A549 treated with Mapracorat at 1 μM for 4 hours (cell line): ENCODE results near the gene CAMP. TPM values are rescaled to one million over a fixed set of nuclear protein-coding genes. Genes with fewer than 3 reads are reported as not detected.

Source experiments
- total RNA-seq: library from RNA; stranded (reverse); fragments of 200-300 nt; extraction: Qiagen RNA extraction; gene quantifications from 5 replicates; pipeline ENCODE4 v1.2.3, GENCODE V29; 2022

CAMP gene
- not detected in 5 replicates for total RNA-seq

DNA sequence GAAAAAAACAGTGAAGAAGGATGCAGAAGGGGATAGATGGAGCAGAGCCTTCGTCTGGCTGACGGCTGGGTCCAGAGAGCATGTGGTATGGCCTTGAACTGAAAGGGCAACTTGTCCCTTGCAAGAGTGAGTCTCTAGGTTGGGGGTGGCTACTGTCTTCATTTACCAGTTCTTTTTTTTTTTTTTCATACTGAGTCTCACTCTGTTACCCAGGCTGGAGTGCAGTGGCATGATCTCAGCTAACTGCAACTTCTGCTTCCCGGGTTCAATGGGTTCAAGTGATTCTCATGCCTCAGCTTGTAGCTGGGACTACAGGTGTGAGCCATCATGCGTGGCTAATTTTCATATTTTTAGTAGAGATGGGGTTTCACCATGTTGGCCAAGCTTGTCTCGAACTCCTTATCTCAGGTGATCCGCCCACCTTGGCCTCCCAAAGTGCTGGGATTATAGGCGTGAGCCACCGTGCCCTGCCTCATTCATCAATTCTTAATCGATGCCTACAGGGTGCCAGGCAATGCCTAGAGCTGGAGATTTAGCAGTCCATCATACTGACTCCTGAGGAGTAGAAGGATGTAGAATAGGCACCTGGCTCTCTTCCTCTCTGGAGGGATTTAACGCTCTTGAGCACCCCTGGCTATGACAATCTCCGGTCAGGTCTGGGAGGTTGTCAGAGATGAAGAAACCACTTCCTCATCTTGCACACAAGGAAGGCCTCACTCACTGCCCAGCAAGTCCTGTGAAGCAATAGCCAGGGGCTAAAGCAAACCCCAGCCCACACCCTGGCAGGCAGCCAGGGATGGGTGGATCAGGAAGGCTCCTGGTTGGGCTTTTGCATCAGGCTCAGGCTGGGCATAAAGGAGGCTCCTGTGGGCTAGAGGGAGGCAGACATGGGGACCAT lies at the start of gene CAMP:
Gene CAMP (plus strand): TSS at position 880 of the 898 bp plus-strand sequence. CDS start 17 bp downstream, at position 897.

GRCh38 chr3:48188266-48189201 lies 34.8 kb upstream of the CAMP start, which contains the start of gene CDC25A:
CDC25A (minus strand) TSS chr3:48188417; CDS start chr3:48187947, 470 bp downstream.

Other genes starting within 250 kb of the CAMP start
- 90.0 to 103 TPM (median 101 TPM) in 5 replicates for gene MAP4, start 207.1 kb upstream of the CAMP start, total RNA-seq
- gene CDC25A, start 35.1 kb upstream of the CAMP start, total RNA-seq = 8.7 to 10.8 TPM (median 9.3 TPM) in 5 replicates
- 2.2 to 3.0 TPM (median 2.4 TPM) in 5 replicates for gene ZNF589, start 17.6 kb downstream of the CAMP start, total RNA-seq
- gene NME6, start 77.9 kb downstream of the CAMP start, total RNA-seq = 19.7 to 28.8 TPM (median 23.0 TPM) in 5 replicates
- not detected in 5 replicates for gene SPINK8, start 110.2 kb downstream of the CAMP start, total RNA-seq
- gene FBXW12, start 148.7 kb downstream of the CAMP start, total RNA-seq = not detected in 5 replicates
- gene PLXNB1, start 206.6 kb downstream of the CAMP start, total RNA-seq = 14.6 to 20.3 TPM (median 15.2 TPM) in 5 replicates
- 25.8 to 29.2 TPM (median 26.6 TPM) in 5 replicates for gene CCDC51, start 216.6 kb downstream of the CAMP start, total RNA-seq
- gene TMA7, start 216.8 kb downstream of the CAMP start, total RNA-seq = 268 to 389 TPM (median 305 TPM) in 5 replicates
- 8.6 to 10.3 TPM (median 9.8 TPM) in 5 replicates for gene ATRIP, start 223.2 kb downstream of the CAMP start, total RNA-seq